HG03025 (cell line): Measurements from ENCODE around the gene JAKMIP3.
"Not testable (repeated sequence)": the region's sequence is repeated elsewhere in the genome, so short reads cannot be mapped to it uniquely, and the experiment has no call there.

Source experiments
- ATAC-seq: cut with Tn5 transposase; IDR thresholded peaks from one replicate; pipeline ENCODE4 v1.9.1; 2021; ENCODE audit warnings: mild to moderate bottlenecking, moderate library complexity; ENCODE audit not compliant: unreplicated experiment, low FRiP score

Gene JAKMIP3

DNA sequence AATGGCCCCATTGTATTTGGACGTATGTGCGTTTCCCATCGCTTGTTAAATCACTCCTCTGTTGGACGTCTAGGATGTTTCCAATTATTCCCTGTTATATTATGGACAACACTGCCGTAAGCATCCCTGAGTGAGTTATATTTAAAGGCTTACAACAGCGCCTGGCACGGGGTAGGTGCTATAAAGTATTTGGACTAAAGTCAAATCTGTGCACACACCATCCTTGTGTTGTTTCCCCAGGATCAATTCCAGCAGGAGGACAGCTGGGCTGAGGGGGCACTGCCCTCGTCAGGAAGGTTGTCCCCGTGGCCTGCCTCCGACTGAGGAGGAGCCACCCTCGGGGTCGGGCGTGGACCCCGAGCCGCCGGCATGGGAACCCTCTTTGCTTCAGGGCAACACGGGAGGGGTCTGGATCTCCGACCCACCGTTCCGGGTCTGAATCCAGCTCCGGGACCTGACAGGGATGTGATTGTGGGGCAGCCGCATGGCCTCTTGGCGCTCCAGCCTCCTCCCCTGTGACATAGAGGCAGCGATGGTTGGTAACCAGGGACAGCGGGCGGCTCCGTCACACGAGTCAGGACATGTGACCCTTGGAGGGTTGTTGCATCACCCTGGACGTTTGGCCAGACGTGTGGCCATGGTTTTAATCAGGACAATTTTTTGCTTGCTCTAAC lies 1.5 kb upstream of the JAKMIP3 start:
- no peak for ATAC-seq

DNA sequence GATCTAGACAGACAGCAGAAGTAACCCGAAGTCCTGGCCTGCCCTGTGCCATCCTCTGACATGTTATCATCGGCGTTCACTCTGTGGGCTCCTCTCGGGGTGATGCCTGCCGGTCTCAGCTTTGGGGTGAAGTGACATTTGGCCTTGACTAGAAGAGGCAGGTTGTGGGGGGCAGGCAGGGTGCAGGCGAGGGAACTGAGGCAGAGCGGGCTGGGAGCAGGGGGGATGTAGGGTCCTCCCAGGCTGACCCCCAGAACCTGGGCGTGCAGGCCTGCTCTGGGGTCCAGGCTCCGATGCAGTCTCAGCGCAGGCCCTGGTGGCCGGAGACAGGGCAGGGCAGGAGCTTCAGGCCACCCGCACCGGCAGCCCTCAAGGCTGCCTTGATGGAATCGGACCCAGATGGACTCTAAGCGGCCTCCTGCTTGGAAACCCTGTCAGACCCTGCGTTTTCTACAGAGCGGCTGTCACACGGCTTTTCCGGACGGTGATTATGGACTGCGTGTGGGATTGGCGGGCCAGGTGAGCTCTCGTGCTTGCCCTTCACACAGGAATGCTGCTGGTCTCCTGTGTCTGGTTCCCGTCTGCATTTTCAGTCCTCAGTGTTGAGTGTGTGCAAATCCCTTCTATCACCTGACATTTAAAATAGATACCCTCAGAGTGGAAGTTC lies 842 bp upstream of the JAKMIP3 start:
- no peak for ATAC-seq

DNA sequence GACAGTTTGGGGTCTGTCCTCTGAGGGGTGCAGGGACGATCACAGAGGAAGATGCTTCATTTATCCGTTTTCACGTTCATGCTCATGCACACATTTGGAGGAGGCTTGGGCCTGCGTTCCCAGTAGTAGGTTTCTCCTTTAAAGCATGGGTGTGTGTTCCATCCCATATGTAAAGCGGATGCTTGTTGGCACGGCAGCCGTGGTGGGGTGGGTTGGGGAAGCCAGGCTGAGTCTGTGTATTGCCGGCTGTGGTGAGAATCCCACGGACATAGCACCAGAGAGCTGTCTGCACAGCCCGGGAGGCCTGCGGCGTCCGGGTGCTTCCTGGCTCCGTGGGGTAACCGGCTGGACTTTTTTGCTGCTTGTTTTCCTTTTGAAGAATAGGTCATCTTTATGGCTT lies 440 bp downstream of the JAKMIP3 start:
- no peak for ATAC-seq

DNA sequence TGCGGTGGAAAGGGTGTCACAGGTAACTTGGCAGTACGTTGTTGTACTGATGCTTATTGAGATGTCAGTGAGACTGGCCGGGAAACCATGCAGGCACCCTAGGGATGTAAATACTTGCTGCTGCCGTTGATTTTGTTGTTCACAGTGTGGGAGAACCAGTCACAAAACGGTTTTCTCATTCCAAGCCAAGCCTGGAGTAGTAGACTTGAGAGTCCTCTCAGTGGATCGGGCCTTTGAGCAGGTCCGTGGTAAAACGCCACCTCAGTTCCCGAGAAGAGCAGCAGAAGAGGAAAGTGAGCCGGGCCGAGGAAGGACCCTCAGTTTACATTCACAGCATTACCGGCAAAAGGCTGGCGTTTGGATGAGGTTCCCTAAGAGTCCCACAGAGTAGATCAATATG lies 1.1 kb downstream of the JAKMIP3 start:
- ATAC-seq: no peak

DNA sequence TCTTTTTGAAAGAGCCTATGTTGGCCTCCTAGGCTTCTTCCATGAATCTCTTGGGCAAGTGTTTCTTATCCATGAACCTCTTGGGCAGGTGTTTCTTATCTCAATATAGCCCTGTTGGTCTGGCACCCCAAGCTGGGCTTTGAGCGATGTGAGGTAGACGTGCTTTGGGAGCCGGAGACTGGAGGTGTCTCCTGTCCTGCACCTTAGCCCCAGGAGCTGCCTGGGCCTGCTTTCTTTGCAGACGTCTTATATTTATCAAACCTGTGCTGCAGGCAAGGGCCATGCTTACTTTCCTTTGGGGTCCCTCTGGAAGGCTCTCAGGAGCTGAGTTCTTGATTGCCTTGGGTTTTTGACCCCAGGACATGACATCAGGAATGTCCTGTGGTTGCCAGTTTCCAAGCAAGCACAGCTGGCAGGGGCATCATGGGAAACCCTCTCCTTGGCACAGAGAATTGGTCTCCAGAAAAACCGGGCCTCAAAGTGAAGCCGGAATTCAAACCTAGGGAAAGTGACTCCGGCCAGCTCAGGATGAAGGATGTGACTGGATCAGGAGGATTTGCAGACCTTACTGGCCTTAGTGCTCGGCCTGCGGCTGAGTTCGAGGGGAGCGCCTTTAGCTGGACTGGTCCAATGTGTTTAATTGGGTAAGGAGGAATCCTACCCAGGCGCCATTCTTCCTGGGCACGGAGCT lies 2.8 kb downstream of the JAKMIP3 start:
- ATAC-seq: no peak

DNA sequence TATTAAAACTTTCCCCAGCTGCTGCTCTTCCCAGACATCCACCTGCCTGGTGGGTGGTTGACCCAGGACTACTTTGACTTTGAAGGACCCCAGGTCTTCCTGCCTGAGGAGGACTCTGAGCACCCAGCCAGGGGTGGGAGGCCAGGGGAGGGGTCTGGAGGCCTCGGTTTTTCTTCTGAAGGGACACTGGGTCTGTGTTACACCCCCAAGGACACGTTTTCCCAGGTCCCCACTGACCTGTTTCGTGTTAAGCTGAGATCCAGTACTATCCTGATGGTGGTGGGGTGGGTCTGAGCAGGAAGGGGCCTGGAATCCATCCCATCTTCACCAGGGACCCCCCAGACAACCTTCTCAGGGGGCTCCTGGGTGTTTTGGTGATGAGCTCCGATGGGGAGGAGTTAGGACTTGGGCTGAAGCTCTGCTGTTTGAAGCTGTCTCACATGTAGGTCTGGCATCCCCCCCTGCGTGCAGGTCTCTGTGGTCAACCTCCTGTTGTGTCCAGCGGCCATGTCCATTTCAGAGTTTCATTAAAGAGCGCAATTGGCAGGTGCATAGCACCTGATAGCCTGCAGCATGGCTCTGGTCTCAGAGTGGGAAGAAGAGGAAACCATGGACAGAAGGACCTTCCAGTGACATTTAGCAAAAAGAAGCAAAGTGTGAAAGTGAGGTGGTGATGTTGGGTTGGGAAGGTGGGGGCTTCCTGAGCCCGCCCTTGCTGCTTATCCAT lies 3.5 kb downstream of the JAKMIP3 start:
- no peak for ATAC-seq

DNA sequence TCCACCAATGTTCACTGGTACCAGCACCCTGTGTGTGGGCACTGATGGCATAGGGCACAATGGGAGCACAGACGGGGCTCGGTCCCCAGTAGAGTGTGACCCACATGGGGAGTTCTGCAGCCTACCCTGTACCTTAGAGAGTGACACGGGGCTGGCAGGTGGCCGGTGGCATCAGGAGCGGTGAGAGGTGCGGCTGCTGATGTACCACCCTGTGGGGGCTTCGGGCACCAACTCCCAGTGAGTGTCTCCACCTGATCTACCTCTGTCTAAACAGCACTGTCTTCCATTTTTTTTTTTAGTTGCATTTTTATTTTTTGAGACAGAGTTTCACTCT lies 4.1 kb downstream of the JAKMIP3 start:
- ATAC-seq: no peak

DNA sequence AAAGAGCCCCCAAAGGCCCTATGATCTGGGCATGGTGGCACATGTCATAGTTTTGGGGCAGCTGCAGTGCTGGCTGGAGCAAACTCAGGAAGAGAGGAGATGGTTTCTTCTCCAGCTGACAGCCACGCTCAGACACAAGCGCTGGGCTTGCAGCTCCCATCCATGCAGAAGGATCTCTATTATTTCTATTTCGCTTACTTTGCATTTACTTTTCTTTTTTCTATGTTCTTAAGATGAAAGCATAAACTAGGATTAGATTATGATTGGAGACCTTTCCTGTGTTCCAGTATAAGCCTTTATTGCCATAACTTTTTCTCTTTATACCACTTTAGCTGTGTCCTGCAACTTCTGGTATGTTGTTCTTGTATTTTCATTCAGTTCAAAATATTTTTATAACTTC lies 5.0 kb downstream of the JAKMIP3 start:
- ATAC-seq: no peak

DNA sequence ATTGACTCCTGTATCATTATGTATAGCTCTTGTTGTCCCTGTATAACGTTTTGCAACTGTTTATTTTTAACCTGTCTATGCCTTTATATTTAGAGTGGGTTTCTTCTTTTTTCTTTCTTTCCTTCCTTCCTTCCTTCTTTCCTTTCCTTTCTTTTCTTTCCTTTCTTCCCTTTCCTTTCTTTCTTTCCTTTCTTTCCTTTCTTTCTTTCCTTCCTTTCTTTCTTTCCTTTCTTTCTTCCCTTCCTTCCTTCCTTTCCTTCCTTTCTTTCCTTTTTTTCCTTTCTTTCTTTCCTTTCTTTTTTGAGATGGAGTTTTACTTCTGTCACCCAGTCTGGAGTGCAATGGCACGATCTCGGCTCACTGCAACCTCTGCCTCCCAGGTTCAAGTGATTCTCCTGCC lies 5.9 kb downstream of the JAKMIP3 start:
- no peak for ATAC-seq

DNA sequence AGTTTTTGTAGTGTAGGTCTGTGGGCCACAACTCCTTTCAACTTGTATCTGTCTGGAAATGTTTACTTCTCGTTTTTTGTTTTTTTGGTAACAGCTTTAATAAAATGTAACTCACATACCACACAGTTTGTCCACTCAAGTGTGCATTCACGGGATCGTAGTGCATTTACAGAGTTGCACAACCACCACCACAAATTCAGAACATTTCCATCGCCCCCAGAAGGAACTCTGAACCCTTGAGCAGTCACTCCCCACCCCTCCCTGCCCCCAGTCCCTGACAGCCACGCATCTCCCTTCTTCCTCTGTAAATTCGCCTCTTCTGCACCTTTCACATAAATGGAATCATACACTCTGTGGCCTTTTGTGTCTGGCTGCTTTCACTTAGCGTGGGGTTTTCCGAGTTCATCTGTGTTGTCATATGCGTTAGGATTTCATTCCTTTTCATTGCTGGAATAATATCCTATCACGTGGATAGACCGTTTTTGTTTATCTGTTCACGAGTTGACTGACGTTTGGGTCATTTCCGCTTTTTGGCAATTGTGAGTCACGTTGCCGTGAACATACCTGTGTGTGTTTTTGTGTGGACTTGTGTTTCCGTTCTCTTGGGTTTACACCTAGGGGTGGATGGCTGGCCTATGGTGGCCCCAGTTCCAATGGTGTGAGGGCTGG lies 10.3 kb downstream of the JAKMIP3 start:
- no peak for ATAC-seq

DNA sequence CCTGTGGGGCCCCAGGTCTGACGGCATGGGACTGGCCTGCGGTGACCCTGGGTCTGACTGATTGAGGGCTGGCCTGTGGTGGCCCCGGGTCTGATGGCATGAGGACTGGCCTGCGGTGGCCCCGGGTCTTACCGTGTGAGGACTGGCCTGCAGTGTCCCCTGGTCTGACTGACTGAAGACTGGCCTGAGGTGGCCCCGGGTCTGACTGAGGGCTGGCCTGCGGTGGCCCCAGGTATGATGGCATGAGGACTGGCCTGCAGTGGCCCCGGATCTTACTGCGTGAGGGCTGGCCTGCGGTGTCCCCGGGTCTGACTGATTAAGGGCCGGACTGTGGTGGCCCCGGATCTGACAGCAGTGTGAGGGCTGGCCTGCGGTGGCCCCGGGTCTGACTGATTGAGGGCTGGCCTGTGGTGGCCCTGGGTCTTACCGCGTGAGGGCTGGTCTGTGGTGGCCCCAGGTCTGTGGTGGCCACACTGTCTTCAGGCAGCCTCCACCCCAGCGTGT lies 10.9 kb downstream of the JAKMIP3 start:
- ATAC-seq: no peak

DNA sequence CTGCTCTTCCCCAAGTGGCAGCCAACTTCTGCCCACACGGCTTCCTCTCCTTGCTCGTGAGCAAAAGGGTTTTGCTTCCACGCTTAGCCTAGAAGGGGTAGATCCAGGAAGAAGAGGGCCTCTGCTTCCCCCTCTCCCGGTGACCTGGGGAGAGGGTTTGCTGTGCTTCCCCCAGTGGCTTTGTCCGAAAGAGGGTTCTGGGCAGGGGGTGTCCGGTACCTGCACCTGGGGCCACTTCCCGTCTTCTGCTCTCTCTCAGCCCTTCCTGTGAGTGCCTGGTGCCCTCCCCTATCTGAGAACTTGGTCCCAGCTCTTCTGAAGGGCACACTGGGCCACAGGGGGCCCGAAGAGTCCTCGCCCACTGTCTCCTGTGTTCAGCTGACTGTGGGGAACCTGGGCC lies 11.3 kb downstream of the JAKMIP3 start:
- ATAC-seq: no peak

DNA sequence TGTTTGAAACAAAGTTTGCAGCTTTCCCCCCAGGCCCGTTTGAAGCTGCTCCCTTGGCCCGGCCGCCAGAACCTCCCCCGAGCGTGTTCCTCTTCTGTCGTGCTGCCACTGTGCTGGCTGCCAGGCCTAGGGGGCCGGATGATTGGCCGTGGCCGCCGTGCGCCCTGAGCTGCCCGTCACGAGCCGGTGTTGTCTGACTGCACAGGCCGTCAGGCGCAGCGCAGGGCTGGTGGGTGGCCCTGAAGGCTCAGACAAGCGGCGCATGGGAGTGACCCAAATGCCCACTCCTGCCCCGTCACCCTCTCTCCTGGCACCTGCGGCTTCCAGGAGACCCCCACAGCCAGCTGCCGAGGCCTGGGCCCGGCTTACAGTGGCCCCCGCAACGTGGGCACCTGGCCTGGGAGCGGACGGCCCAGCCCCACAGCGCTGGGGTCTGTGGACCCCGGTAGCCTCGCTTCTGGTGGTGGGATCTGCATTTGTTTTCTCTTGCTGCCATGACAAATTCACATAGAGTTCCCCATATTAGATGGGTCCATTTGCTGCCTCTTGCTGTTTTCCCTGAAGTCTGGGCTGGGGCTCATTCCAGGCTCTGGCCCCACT lies 13.1 kb downstream of the JAKMIP3 start:
- no peak for ATAC-seq

DNA sequence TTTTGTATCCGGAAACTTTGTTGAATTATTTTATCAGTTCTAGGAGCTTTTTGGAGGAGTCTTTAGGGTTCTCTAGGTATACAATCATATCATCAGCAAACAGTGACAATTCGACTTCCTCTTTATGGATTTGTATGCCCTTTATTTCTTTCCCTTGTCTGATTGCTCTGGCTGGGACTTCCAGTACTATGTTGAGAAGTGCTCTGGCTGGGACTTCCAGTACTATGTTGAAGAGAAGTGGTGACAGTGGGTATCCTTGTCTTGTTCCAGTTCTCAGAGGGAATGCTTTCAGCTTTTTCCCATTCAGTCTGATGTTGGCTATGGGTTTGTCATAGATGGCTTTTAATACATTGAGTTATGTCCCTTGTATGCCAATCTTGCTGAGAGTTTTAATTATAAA lies 18.6 kb downstream of the JAKMIP3 start:
- ATAC-seq: not testable (repeated sequence)

DNA sequence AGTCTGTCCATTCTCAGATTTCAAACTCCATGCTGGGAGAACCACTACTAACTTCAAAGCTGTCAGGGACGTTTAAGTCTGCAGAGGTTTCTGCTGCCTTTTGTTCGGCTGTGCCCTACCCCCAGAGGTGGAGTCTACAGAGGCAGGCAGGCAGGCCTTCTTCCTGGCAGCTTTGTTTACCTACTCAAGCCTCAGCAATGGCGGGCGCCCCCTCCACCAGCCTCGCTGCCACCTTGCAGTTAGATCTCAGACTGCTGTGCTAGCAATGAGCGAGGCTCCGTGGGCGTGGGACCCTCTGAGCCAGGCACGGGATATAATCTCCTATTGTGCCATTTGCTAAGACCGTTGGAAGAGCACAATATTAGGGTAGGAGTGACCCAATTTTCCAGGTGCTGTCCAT lies 27.5 kb downstream of the JAKMIP3 start:
- ATAC-seq: not testable (repeated sequence)

DNA sequence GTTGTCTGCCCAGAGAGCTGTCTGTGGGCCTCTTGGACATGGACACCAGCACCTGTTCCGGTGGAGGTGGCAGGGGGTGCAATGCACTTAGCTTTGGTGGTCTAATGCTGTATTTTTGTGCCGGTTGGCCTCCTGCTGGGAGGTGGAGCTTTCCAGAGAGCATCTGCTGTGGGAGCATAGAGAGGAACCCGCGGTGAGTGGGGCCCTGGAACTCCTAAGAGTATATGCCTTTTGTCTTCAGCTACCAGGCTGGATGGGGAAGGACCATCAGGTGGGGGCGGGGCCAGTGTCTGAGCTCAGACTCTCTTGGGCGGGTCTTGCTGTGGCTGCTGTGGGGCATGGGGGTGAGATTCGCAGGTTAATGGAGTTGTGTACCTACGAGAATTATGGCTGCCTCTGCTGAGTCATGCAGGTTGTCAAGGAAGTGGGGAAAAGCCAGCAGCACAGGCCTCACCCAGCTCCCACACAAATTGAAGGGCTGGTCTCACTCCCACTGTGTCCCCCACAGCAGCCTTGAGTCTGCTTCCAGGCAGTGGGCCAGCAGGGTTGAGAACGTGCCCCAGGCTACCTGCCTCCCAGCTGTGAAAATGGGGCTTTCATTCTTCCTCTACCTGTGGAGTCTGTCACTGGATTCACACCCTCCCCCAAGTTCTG lies 29.0 kb downstream of the JAKMIP3 start:
- no peak for ATAC-seq

DNA sequence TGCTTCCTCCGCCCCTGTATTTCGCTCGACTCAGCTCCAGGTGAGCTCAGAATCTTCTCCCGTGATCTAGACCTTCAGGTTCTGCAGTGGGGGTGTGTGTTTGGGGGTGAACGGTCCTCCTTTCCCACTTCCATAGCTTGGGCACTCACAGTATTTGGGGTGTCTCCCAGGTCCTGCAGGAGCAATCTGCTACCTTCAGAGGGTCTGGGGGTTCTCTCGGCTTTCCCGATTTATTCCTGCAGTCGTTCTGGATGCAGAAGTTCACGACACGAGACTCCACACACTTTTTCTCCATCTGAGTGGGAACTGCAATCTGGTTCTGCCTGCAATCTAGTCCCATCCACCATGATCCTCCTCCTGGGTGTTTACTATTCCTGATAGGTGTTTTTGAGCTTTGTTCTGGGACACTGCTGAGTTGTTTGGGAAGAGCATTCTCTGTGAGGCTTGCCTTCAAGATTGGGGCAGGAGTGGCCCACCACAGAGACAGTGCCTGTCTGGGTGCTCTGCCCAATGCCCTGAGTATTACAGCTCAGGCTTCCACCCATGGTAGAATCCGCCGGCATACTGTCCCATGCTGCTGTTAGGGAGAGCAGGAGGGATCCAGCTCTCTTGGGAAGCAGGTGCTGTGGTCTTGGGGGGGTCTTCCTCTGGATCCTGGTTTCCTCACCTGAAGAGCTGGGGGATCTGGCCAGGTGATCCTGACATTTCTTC lies 29.8 kb downstream of the JAKMIP3 start:
- ATAC-seq: no peak

DNA sequence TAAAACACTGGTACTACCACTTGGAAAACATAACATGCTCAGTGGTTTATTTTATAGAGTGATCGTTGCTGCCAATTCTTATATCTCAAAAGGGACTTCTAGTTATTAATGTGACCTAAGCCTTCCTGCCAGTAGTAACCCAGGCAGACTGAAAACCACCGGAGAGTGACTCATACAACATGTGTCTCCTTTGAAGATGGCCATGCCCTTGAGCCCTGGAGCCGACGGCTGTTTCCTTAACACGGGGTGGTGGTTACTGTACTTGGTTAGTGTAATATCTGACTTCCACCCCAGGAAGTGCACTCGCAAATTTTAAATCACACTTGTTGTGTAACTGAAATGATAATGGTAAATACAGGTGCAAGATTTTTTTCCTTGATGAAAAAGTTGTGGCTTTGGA lies 30.5 kb downstream of the JAKMIP3 start:
- ATAC-seq: no peak

DNA sequence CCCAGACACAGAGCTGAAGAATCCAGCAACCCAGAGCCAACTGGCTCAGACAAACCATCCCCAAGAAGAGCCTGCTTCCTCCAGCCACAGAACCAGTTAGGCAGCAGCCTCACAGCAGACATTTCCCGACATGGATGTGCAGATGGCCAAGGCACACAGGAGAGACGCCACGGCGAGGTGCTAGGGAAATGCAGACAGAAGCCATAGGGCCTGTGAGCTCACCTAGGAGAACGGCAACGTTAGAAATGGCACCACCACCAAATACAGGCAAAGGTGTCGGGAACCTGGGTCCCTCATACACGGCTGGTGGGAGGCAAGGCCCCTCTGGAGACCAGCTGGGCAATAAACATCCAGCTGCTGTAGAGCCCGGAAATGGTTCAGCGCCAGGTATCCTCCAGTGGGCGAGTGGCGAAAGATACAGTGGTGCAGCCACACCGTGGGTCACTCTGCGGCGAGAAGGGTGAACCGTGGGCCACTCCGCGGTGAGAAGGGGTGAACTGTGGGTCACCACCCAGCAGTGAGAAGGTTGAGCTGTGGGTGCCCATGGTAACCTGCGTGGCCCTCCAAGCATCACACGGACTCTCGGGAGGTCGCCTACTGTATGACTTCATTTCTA lies 31.2 kb downstream of the JAKMIP3 start:
- ATAC-seq: no peak
